Liver (tissue), 9 donors: Measurements from ENCODE around the gene HASPIN. TPM values are rescaled to one million over a fixed set of nuclear protein-coding genes. Genes with fewer than 3 reads are reported as not detected.

Experiments
- DNase-seq: peaks from one replicate; pipeline ENCODE4 v3.0.0-alpha.2; 2017; ENCODE audit warnings: low spot score
- H3K27ac ChIP-seq, 2 donors: one replicate each; pipeline ENCODE4 v1.7.0; 2013; ENCODE audit warnings: inconsistent platforms in 2 of 2, low read length in 2 of 2, control low read depth in 1 of 2, low read depth in 1 of 2, mild to moderate bottlenecking in 1 of 2
- H3K27me3 ChIP-seq, 4 donors: one replicate each; pipeline versions ENCODE4 v1.6.1 to v1.7.0; 2013; ENCODE audit warnings: low read length in 3 of 4, inconsistent platforms in 1 of 4, mild to moderate bottlenecking in 1 of 4, moderate library complexity in 1 of 4; ENCODE audit not compliant: control insufficient read depth in 4 of 4, insufficient read depth in 4 of 4
- H3K36me3 ChIP-seq, 4 donors: one replicate each; pipeline versions ENCODE4 v1.6.1 to v1.7.0; 2013; ENCODE audit warnings: low read length in 3 of 4, mild to moderate bottlenecking in 3 of 4, low read depth in 1 of 4, moderate library complexity in 1 of 4; ENCODE audit not compliant: control insufficient read depth in 4 of 4, insufficient read depth in 3 of 4
- H3K4me1 ChIP-seq, 4 donors: one replicate each; pipeline versions ENCODE4 v1.6.1 to v1.7.0; 2013; ENCODE audit warnings: low read length in 3 of 4, mild to moderate bottlenecking in 3 of 4, moderate library complexity in 1 of 4; ENCODE audit not compliant: control insufficient read depth in 4 of 4, insufficient read depth in 4 of 4
- H3K4me3 ChIP-seq, 3 donors: one replicate each; pipeline versions ENCODE4 v1.6.1 to v1.7.0; 2013; ENCODE audit warnings: low read length in 3 of 3, control low read depth in 1 of 3, low read depth in 1 of 3, mild to moderate bottlenecking in 1 of 3
- H3K9ac ChIP-seq, 2 donors: one replicate each; pipeline ENCODE4 v1.7.0; 2013; ENCODE audit warnings: low read length in 2 of 2, mild to moderate bottlenecking in 2 of 2, moderate library complexity in 2 of 2, control low read depth in 1 of 2, low read depth in 1 of 2
- H3K9me3 ChIP-seq, 4 donors: one replicate each; pipeline versions ENCODE4 v1.6.1 to v1.7.0; 2013; ENCODE audit warnings: low read length in 3 of 4; ENCODE audit not compliant: control insufficient read depth in 4 of 4
- ATF3 ChIP-seq: IDR thresholded peaks from 2 replicates; pipeline ENCODE4 v1.6.1; 2016; ENCODE audit warnings: antibody characterized with exemption
- EGR1 ChIP-seq, 2 donors: IDR thresholded peaks; 2 replicates each; pipeline ENCODE4 v1.6.1; 2016 to 2018; ENCODE audit warnings: antibody characterized with exemption in 2 of 2, low read depth in 2 of 2
- FOXA2 ChIP-seq: IDR thresholded peaks from 2 replicates; pipeline ENCODE4 v1.6.1; 2016; ENCODE audit warnings: antibody characterized with exemption
- HNF4G ChIP-seq: IDR thresholded peaks from 2 replicates; pipeline ENCODE4 v1.6.1; 2016; ENCODE audit warnings: antibody characterized with exemption
- MAX ChIP-seq: IDR thresholded peaks from 2 replicates; pipeline ENCODE4 v1.6.1; 2016; ENCODE audit warnings: antibody characterized with exemption
- NR2F2 ChIP-seq: IDR thresholded peaks from 2 replicates; pipeline ENCODE4 v1.6.1; 2016; ENCODE audit warnings: antibody characterized with exemption
- REST ChIP-seq: IDR thresholded peaks from 2 replicates; pipeline ENCODE4 v1.6.1; 2016; ENCODE audit warnings: antibody characterized with exemption, mild to moderate bottlenecking
- TAF1 ChIP-seq: conservative IDR thresholded peaks from 2 replicates; pipeline ENCODE4 v1.6.1; 2016; ENCODE audit warnings: antibody characterized with exemption, mild to moderate bottlenecking
- YY1 ChIP-seq: IDR thresholded peaks from 2 replicates; pipeline ENCODE4 v1.6.1; 2016; ENCODE audit warnings: antibody characterized with exemption, mild to moderate bottlenecking
- whole genome bisulfite sequencing: extraction: QIAGEN DNeasy Blood & Tissue Kit; methylation state at CpG from one replicate; pipeline ENCODE4 v1.1.7; 2013; 5-methylcytosine and 5-hydroxymethylcytosine counted together
- polyA plus RNA-seq, 2 donors: library from polyadenylated mRNA; stranded (reverse) in 1 of 2; unstranded in 1 of 2; fragments of 200-250 nt in 1 of 2; fragments of >200 nt in 1 of 2; fragmentation: Nextera tagmentation in 1 of 2; extraction: Ambion mirVana in 1 of 2; gene quantifications; one replicate each; pipeline versions ENCODE4 v1.2.1 to v1.2.3, GENCODE V29; 2013 to 2015
- total RNA-seq, 2 donors: library from RNA; depleted of rRNA; stranded (reverse); fragments of >200 nt; gene quantifications; one replicate each; pipeline ENCODE4 v1.2.3, GENCODE V29; 2014
- donor health status: healthy.
- donor health status: healthy.
- donor health status: healthy.
- donor health status: healthy.
- donor health status: healthy.

The HASPIN gene
- total and polyA plus RNA-seq, 4 donors = 0.08 to 5.8 (median 0.28) TPM; not detected in 1

- Histone ChIP-seq H3K4me1 (no peaks in the 10 kb centered on the region), H3K9ac (no peak overlapping the region), H3K27me3 (no peaks in the 10 kb centered on the region), H3K36me3 (no peaks in the 10 kb centered on the region), H3K27ac (no peak overlapping the region), H3K4me3 (no peak overlapping the region), H3K9me3 (no peaks in the 10 kb centered on the region)
- TF ChIP-seq TAF1 (no peak), ATF3 (no peak), HNF4G (no peak)
- 61% methylated on average over 19 of the region's 19 CpGs for WGBS
- DNase-seq = no peak
Observed at GRCh38 chr17:3688027-3688553, 35.6 kb upstream of the HASPIN start.

- TF ChIP-seq YY1 (no peak), FOXA2 (no peak), MAX (no peak)
- WGBS = 81% methylated on average over 14 of the region's 14 CpGs
- no peak for DNase-seq
- Histone ChIP-seq H3K4me1 (no peaks in the 10 kb centered on the region), H3K27ac (no peak overlapping the region), H3K36me3 (no peaks in the 10 kb centered on the region), H3K9ac (no peak overlapping the region), H3K9me3 (no peaks in the 10 kb centered on the region), H3K4me3 (no peak overlapping the region), H3K27me3 (no peaks in the 10 kb centered on the region)
Observed at GRCh38 chr17:3688852-3689261, 34.8 kb upstream of the HASPIN start.

GRCh38 chr17:3689262-3690093 lies 34.2 kb upstream of the HASPIN start:
- no peak overlapping the region for H3K27ac ChIP-seq
- H3K9me3 ChIP-seq = no peaks in the 10 kb centered on the region
- DNase-seq = no peak
- no peak overlapping the region for H3K4me3 ChIP-seq
- no peaks in the 10 kb centered on the region for H3K4me1 ChIP-seq
- no peaks in the 10 kb centered on the region for H3K27me3 ChIP-seq
- no peak overlapping the region for H3K9ac ChIP-seq
- H3K36me3 ChIP-seq = no peaks in the 10 kb centered on the region
- 90% methylated on average over 44 of the region's 44 CpGs for WGBS
- no peak for TF ChIP-seq REST
- TF ChIP-seq EGR1 (IDR thresholded peaks at IDR 0.05; ENCODE audit: low read depth in 2 of 2) = no peak
- no peak for TF ChIP-seq NR2F2
